Smooth muscle cell (in vitro differentiated cells): Measurements from ENCODE around the gene NID2. TPM values are rescaled to one million over a fixed set of nuclear protein-coding genes. Genes with fewer than 3 reads are reported as not detected.

ENCODE experiments used
- DNase-seq: peaks from one replicate; lab custom pipeline; 2025; ENCODE audit not compliant: unreplicated experiment; lab: John Stamatoyannopoulos, UW
- H2AFZ ChIP-seq: fragments of 200-600 bp; sonication (generic); 2 replicates; pipeline ENCODE4 v1.6.0; 2016; ENCODE audit warnings: antibody characterized with exemption, low read depth, mild to moderate bottlenecking
- H3F3A ChIP-seq: fragments of 200-600 bp; sonication (generic); 2 replicates; pipeline ENCODE4 v1.6.0; 2017; ENCODE audit warnings: antibody characterized with exemption, low read depth
- H3K27ac ChIP-seq: fragments of 200-600 bp; sonication (generic); 2 replicates; pipeline ENCODE4 v1.5.1; 2016; ENCODE audit warnings: low read depth, mild to moderate bottlenecking
- H3K27me3 ChIP-seq: fragments of 200-600 bp; sonication (generic); 2 replicates; pipeline ENCODE4 v1.6.1; 2016; ENCODE audit warnings: low read depth, mild to moderate bottlenecking
- H3K36me3 ChIP-seq: fragments of 200-600 bp; sonication (generic); 2 replicates; pipeline ENCODE4 v1.5.1; 2016; ENCODE audit warnings: low read depth
- H3K4me1 ChIP-seq: fragments of 200-600 bp; sonication (generic); 2 replicates; pipeline ENCODE4 v1.5.1; 2016; ENCODE audit warnings: low read depth
- H3K4me2 ChIP-seq: fragments of 200-600 bp; sonication (generic); 2 replicates; pipeline ENCODE4 v1.6.0; 2016; ENCODE audit warnings: mild to moderate bottlenecking
- H3K4me3 ChIP-seq: fragments of 200-600 bp; sonication (generic); 2 replicates; pipeline ENCODE4 v1.5.1; 2016; ENCODE audit warnings: mild to moderate bottlenecking
- H3K79me2 ChIP-seq: fragments of 200-600 bp; sonication (generic); 2 replicates; pipeline ENCODE4 v1.6.0; 2016; ENCODE audit warnings: low read depth, mild to moderate bottlenecking
- H3K9ac ChIP-seq: fragments of 200-600 bp; sonication (generic); 2 replicates; pipeline ENCODE4 v1.6.0; 2016; ENCODE audit warnings: low read depth
- H3K9me3 ChIP-seq: fragments of 200-600 bp; sonication (generic); replicated peaks from 2 replicates; pipeline ENCODE4 v1.5.1; 2016; ENCODE audit warnings: low read depth
- H4K20me1 ChIP-seq: fragments of 200-600 bp; sonication (generic); 2 replicates; pipeline ENCODE4 v1.6.0; 2016; ENCODE audit warnings: low read depth
- WGBS: methylation state at CpG from one replicate; pipeline ENCODE4 v1.1.7; 2016; ENCODE audit warnings: low lambda C conversion rate; 5-methylcytosine and 5-hydroxymethylcytosine counted together
- polyA plus RNA-seq: library from polyadenylated mRNA; unstranded; fragments of >200 nt; fragmentation: Nextera tagmentation; extraction: Ambion mirVana; gene quantifications from 2 replicates; pipeline ENCODE4 v1.2.1, GENCODE V29; 2016
- total RNA-seq: library from RNA; depleted of rRNA; stranded (reverse); fragments of >200 nt; gene quantifications from 2 replicates; pipeline ENCODE4 v1.2.3, GENCODE V29; 2014
- TF ChIP-seq, protein P1 (sequence below): fragments of 200-600 bp; sonication (generic); IDR thresholded peaks from 2 replicates; pipeline ENCODE4 v1.5.1; 2017; ENCODE audit warnings: borderline replicate concordance, mild to moderate bottlenecking, antibody characterized with exemption; ENCODE audit not compliant: insufficient read depth, poor library complexity, severe bottlenecking

The NID2 gene
- total and polyA plus RNA-seq, 2 experiments from 2014 or later: 196 to 229 TPM

- H2AFZ ChIP-seq: no peak overlapping the region
- 68% methylated on average over 4 of the region's 4 CpGs for WGBS
- DNase-seq: no peak
Measured at GRCh38 chr14:51963286-51963685, 105.6 kb downstream of the NID2 start.

DNA sequence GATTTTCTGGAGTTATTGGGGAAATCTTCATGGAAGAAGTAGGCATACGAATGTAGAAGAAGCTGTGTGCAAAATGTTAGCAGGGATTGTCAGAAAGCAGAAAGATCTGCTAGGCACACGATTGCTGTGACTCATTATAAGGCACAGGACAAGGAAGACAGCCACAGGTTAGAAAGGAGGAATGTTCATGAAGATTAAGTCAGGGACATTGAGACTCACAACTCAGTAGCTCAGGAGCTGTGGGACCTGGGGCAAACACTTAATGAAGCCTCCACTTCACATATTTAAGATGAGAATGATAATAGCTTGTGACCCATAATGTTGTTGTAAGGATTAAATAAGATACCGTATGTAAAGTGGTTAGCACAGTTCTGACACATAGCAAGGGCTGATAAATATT, 106.1 kb downstream of the NID2 start:
- Histone ChIP-seq H3K4me2 (peak overlapping the region; percentile 45), H3K4me1 (peaks cover 13% of the 10 kb centered on the region), H2AFZ (no peak overlapping the region), H3K27ac (peak overlapping the region; percentile 22), H4K20me1 (peaks cover 11% of the 10 kb centered on the region), H3K9me3 (no peaks in the 10 kb centered on the region), H3K9ac (no peak overlapping the region), H3K27me3 (no peaks in the 10 kb centered on the region), H3K36me3 (peaks cover 5% of the 10 kb centered on the region), H3F3A (peaks cover 5% of the 10 kb centered on the region), H3K79me2 (peaks cover 5% of the 10 kb centered on the region), H3K4me3 (no peak overlapping the region)
- no peak for DNase-seq
- WGBS: 15% methylated on average over 3 of the region's 3 CpGs
- TF ChIP-seq, protein P1, sequence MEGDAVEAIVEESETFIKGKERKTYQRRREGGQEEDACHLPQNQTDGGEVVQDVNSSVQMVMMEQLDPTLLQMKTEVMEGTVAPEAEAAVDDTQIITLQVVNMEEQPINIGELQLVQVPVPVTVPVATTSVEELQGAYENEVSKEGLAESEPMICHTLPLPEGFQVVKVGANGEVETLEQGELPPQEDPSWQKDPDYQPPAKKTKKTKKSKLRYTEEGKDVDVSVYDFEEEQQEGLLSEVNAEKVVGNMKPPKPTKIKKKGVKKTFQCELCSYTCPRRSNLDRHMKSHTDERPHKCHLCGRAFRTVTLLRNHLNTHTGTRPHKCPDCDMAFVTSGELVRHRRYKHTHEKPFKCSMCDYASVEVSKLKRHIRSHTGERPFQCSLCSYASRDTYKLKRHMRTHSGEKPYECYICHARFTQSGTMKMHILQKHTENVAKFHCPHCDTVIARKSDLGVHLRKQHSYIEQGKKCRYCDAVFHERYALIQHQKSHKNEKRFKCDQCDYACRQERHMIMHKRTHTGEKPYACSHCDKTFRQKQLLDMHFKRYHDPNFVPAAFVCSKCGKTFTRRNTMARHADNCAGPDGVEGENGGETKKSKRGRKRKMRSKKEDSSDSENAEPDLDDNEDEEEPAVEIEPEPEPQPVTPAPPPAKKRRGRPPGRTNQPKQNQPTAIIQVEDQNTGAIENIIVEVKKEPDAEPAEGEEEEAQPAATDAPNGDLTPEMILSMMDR: no peak

More at GRCh38 chr14:51963286-51963685, 105.6 kb downstream of the NID2 start:
- peaks cover 5% of the 10 kb centered on the region for H3K79me2 ChIP-seq
- no peaks in the 10 kb centered on the region for H3K9me3 ChIP-seq
- H3K27ac ChIP-seq: peak overlapping the region; percentile 22
- TF ChIP-seq, protein P1: no peak
- H3K36me3 ChIP-seq: peaks cover 3% of the 10 kb centered on the region
- H3K4me1 ChIP-seq: peaks cover 13% of the 10 kb centered on the region
- peaks cover 11% of the 10 kb centered on the region for H4K20me1 ChIP-seq
- peaks cover 5% of the 10 kb centered on the region for H3F3A ChIP-seq
- H3K4me2 ChIP-seq: peak overlapping the region; percentile 45
- peak overlapping the region; percentile 12 for H3K4me3 ChIP-seq
- no peaks in the 10 kb centered on the region for H3K27me3 ChIP-seq
- H3K9ac ChIP-seq: no peak overlapping the region

- no peak for DNase-seq
- H3K36me3 ChIP-seq: peaks cover 10% of the 10 kb centered on the region
- no peaks in the 10 kb centered on the region for H3K9me3 ChIP-seq
- no peaks in the 10 kb centered on the region for H3K27me3 ChIP-seq
- TF ChIP-seq, protein P1: no peak
- H3K27ac ChIP-seq: no peak overlapping the region
- H4K20me1 ChIP-seq: peaks cover 11% of the 10 kb centered on the region
- no peak overlapping the region for H3K4me2 ChIP-seq
- H3K9ac ChIP-seq: no peak overlapping the region
- peaks cover 13% of the 10 kb centered on the region for H3K4me1 ChIP-seq
- H3F3A ChIP-seq: peaks cover 5% of the 10 kb centered on the region
- H2AFZ ChIP-seq: no peak overlapping the region
- H3K79me2 ChIP-seq: peaks cover 5% of the 10 kb centered on the region
- no peak overlapping the region for H3K4me3 ChIP-seq
Measured at GRCh38 chr14:51960866-51961265, 108.0 kb downstream of the NID2 start.

DNA sequence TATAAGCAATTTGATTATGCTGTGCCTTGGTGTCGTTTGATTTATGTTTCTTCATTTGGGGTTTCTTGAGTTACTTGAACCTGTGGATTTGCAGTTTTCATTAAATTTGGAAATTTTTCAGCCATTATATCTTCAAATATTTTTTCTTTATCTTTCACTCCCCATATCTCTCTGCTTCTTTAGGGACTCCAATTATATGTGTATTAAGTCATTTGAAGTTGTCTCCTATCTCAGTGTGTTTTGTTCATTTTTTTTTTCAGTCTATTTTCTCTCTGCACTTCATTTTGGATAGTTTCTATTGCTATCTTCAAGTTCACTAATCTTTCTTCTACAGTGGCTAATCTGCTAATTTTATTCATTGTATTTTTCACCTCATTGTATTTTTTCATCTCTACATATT, 108.9 kb downstream of the NID2 start:
- Histone ChIP-seq H3K79me2 (peaks cover 5% of the 10 kb centered on the region), H3K27me3 (no peaks in the 10 kb centered on the region), H3K36me3 (peaks cover 13% of the 10 kb centered on the region), H4K20me1 (peaks cover 11% of the 10 kb centered on the region), H3K4me1 (peaks cover 13% of the 10 kb centered on the region), H3K4me2 (no peak overlapping the region), H3F3A (peaks cover 5% of the 10 kb centered on the region), H3K9ac (no peak overlapping the region), H3K9me3 (no peaks in the 10 kb centered on the region), H2AFZ (no peak overlapping the region), H3K27ac (no peak overlapping the region), H3K4me3 (no peak overlapping the region)
- DNase-seq: no peak
- WGBS: 100% methylated on average over 1 of the region's 1 CpG
- TF ChIP-seq, protein P1: no peak
